Measurements from ENCODE around the gene TUBB1. TPM values are rescaled to one million over a fixed set of nuclear protein-coding genes. Genes with fewer than 3 reads are reported as not detected.
"Not testable (repeated sequence)": the region's sequence is repeated elsewhere in the genome, so short reads cannot be mapped to it uniquely, and the experiment has no call there.

The TUBB1 gene
- total RNA-seq, 1 experiment from 2014 or later: not detected

DNA sequence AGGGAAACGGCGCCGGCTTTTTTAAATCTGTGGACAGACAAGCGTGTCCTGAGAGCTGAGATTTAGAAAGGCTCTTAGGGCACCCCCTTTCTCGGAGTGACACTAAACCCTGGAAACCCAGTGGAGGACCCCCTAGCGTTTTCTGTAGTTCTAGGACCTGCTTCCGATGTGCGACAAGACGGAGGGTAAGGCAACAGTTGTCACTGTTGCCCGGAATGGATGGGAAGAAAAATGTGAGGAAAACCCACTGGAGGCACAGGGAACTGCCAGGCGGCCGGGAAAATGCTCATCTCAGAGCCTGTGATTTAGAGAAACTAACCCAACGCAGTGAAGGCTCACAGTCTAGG is 13.5 kb downstream of the TUBB1 start:
- H3K36me3 ChIP-seq (ENCODE audit: insufficient read depth, low read length): peaks cover 73% of the 10 kb centered on the region
- peaks cover 66% of the 10 kb centered on the region for H3K79me2 ChIP-seq (ENCODE audit: low read length)
- peak overlapping the region; percentile 96 for H3K4me2 ChIP-seq (ENCODE audit: low read depth, low read length, poor library complexity, severe bottlenecking)
- DNase-seq: no peak
- H2AFZ ChIP-seq (ENCODE audit: low read length): 0 out of 2 replicates have a peak overlapping the region, but pooled peaks have one; percentile 44
- no peaks in the 10 kb centered on the region for H3K9me2 ChIP-seq (replicated peaks; ENCODE audit: insufficient read depth, low read length)
- peak overlapping the region; percentile 69 for H3K4me3 ChIP-seq (ENCODE audit: low read length)
- H3K4me1 ChIP-seq (ENCODE audit: low read length): peaks cover 58% of the 10 kb centered on the region
- no peaks in the 10 kb centered on the region for H3K27me3 ChIP-seq (ENCODE audit: low read length)
- peak overlapping the region; percentile 80 for H3K9ac ChIP-seq (ENCODE audit: low read length)
- peaks cover 15% of the 10 kb centered on the region; the same call in 1 of the 2 replicates for H4K20me1 ChIP-seq (ENCODE audit: insufficient read depth, low read depth, low read length)
- H3K27ac ChIP-seq (ENCODE audit: low read length): peak overlapping the region; percentile 81
- no peaks in the 10 kb centered on the region for H3K9me3 ChIP-seq (ENCODE audit: low read length)

GRCh38 chr20:59033093-59033492 is 13.9 kb downstream of the TUBB1 start:
- DNase-seq: no peak
- Histone ChIP-seq H3K27ac (ENCODE audit: low read length) (peak overlapping the region; percentile 81), H3K9me2 (replicated peaks; ENCODE audit: insufficient read depth, low read length) (no peaks in the 10 kb centered on the region), H3K9me3 (ENCODE audit: low read length) (no peaks in the 10 kb centered on the region), H3K36me3 (ENCODE audit: insufficient read depth, low read length) (peaks cover 73% of the 10 kb centered on the region), H3K27me3 (ENCODE audit: low read length) (no peaks in the 10 kb centered on the region), H3K4me1 (ENCODE audit: low read length) (peaks cover 58% of the 10 kb centered on the region), H3K79me2 (ENCODE audit: low read length) (peaks cover 66% of the 10 kb centered on the region), H3K9ac (ENCODE audit: low read length) (peak overlapping the region; percentile 80), H4K20me1 (ENCODE audit: insufficient read depth, low read depth, low read length) (peaks cover 17% of the 10 kb centered on the region), H3K4me2 (ENCODE audit: low read depth, low read length, poor library complexity, severe bottlenecking) (peak overlapping the region; percentile 96), H2AFZ (ENCODE audit: low read length) (no peak overlapping the region), H3K4me3 (ENCODE audit: low read length) (peak overlapping the region; percentile 69)

- Histone ChIP-seq H3K27ac (ENCODE audit: low read length) (peak overlapping the region; percentile 81), H3K4me1 (ENCODE audit: low read length) (peaks cover 56% of the 10 kb centered on the region), H3K9me2 (replicated peaks; ENCODE audit: insufficient read depth, low read length) (no peaks in the 10 kb centered on the region), H4K20me1 (ENCODE audit: insufficient read depth, low read depth, low read length) (peaks cover 20% of the 10 kb centered on the region), H3K27me3 (ENCODE audit: low read length) (no peaks in the 10 kb centered on the region), H3K4me2 (ENCODE audit: low read depth, low read length, poor library complexity, severe bottlenecking) (peak overlapping the region; percentile 96), H3K9me3 (ENCODE audit: low read length) (no peaks in the 10 kb centered on the region), H3K4me3 (ENCODE audit: low read length) (peak overlapping the region; percentile 69; the same call in 1 of the 2 replicates), H3K36me3 (ENCODE audit: insufficient read depth, low read length) (peaks cover 73% of the 10 kb centered on the region), H3K9ac (ENCODE audit: low read length) (peak overlapping the region; percentile 80), H2AFZ (ENCODE audit: low read length) (no peak overlapping the region), H3K79me2 (ENCODE audit: low read length) (peaks cover 66% of the 10 kb centered on the region)
- DNase-seq: no peak
Measured at GRCh38 chr20:59033616-59034165, 14.5 kb downstream of the TUBB1 start.

DNA sequence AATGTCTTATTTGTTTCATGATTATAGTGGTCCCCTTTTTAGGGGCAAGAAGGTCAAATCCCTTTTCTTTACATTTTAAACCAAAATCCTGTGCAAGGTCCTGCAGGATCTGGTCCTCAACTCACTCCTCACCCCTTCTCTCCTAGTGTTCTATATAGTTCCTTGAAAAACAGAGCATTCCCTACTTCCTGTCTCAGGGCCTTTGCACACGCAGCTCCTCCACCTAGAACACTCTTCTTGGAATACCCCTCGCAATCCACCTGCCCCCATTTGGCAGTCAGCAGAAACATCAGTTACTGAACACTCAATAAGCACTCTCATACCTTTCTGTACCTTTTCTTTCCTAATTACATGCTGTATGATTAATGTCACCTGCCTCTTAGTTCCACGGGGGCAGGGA is 16.2 kb downstream of the TUBB1 start:
- Histone ChIP-seq H3K27ac (ENCODE audit: low read length) (no peak overlapping the region), H3K4me2 (ENCODE audit: low read depth, low read length, poor library complexity, severe bottlenecking) (no peak overlapping the region), H2AFZ (ENCODE audit: low read length) (no peak overlapping the region), H3K4me1 (ENCODE audit: low read length) (peaks cover 54% of the 10 kb centered on the region), H3K9me3 (ENCODE audit: low read length) (no peaks in the 10 kb centered on the region), H3K79me2 (ENCODE audit: low read length) (peaks cover 66% of the 10 kb centered on the region), H3K4me3 (ENCODE audit: low read length) (no peak overlapping the region), H3K36me3 (ENCODE audit: insufficient read depth, low read length) (peaks cover 64% of the 10 kb centered on the region), H3K27me3 (ENCODE audit: low read length) (no peaks in the 10 kb centered on the region), H3K9me2 (replicated peaks; ENCODE audit: insufficient read depth, low read length) (no peaks in the 10 kb centered on the region), H4K20me1 (ENCODE audit: insufficient read depth, low read depth, low read length) (peaks cover 31% of the 10 kb centered on the region), H3K9ac (ENCODE audit: low read length) (no peak overlapping the region)
- DNase-seq: no peak

DNA sequence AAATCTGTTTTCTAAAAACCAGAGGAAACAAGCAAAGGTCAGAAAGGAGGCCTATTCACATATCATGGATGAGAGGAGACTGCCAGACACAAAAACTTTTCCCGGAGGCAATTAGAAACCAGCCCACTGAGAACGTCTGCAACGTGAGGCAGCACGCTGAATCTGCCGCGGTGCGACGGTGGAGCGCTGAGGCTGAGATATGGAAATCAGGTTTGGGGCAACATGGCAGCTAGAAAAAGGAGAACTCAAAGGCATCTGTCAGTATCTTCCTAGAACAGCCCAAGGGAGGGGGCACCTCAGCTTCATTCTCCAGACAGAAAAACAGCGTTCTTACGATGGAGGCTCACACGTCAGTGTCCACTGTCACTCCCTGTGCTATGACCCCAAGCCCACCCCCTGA is 18.2 kb downstream of the TUBB1 start:
- Histone ChIP-seq H3K9me3 (ENCODE audit: low read length) (no peaks in the 10 kb centered on the region), H3K9me2 (replicated peaks; ENCODE audit: insufficient read depth, low read length) (no peaks in the 10 kb centered on the region), H4K20me1 (ENCODE audit: insufficient read depth, low read depth, low read length) (peaks cover 32% of the 10 kb centered on the region), H3K36me3 (ENCODE audit: insufficient read depth, low read length) (peaks cover 57% of the 10 kb centered on the region), H3K4me2 (ENCODE audit: low read depth, low read length, poor library complexity, severe bottlenecking) (no peak overlapping the region), H3K79me2 (ENCODE audit: low read length) (peaks cover 68% of the 10 kb centered on the region), H3K4me3 (ENCODE audit: low read length) (no peak overlapping the region), H3K27ac (ENCODE audit: low read length) (no peak overlapping the region), H3K9ac (ENCODE audit: low read length) (no peak overlapping the region), H3K4me1 (ENCODE audit: low read length) (peaks cover 56% of the 10 kb centered on the region), H3K27me3 (ENCODE audit: low read length) (no peaks in the 10 kb centered on the region), H2AFZ (ENCODE audit: low read length) (no peak overlapping the region)
- DNase-seq: no peak

DNA sequence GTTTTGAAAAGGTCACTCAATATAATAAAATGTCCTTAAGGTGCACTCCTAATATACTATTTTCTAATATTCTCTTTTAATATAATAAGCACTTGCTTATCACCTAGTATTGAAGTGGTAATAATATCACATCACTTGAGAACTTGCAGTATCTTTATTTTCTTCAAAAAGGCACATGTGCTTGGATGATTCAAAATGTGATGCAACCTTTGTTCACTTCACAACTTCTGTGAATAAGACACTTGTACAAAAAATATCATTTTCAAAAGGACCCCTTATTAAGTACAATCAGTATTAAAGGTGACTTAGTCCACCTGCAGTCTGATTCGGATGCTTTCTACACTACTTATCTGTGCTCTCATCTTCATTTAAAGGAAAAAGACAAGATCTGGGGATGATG is 20.0 kb downstream of the TUBB1 start:
- peaks cover 51% of the 10 kb centered on the region for H3K4me1 ChIP-seq (ENCODE audit: low read length)
- DNase-seq: no peak
- H2AFZ ChIP-seq (ENCODE audit: low read length): no peak overlapping the region
- H3K9me2 ChIP-seq (replicated peaks; ENCODE audit: insufficient read depth, low read length): no peaks in the 10 kb centered on the region
- no peak overlapping the region for H3K4me3 ChIP-seq (ENCODE audit: low read length)
- H3K27me3 ChIP-seq (ENCODE audit: low read length): no peaks in the 10 kb centered on the region
- no peaks in the 10 kb centered on the region for H3K9me3 ChIP-seq (ENCODE audit: low read length)
- H3K27ac ChIP-seq (ENCODE audit: low read length): peak overlapping the region; percentile 12; the same call in 1 of the 2 replicates
- H3K9ac ChIP-seq (ENCODE audit: low read length): no peak overlapping the region
- H4K20me1 ChIP-seq (ENCODE audit: insufficient read depth, low read depth, low read length): peaks cover 32% of the 10 kb centered on the region
- peaks cover 47% of the 10 kb centered on the region for H3K36me3 ChIP-seq (ENCODE audit: insufficient read depth, low read length)
- H3K79me2 ChIP-seq (ENCODE audit: low read length): peaks cover 64% of the 10 kb centered on the region
- H3K4me2 ChIP-seq (ENCODE audit: low read depth, low read length, poor library complexity, severe bottlenecking): peak overlapping the region; percentile 94

- H2AFZ ChIP-seq (ENCODE audit: low read length): no peak overlapping the region
- H3K9me2 ChIP-seq (replicated peaks; ENCODE audit: insufficient read depth, low read length): no peaks in the 10 kb centered on the region
- peak overlapping the region; percentile 94 for H3K4me2 ChIP-seq (ENCODE audit: low read depth, low read length, poor library complexity, severe bottlenecking)
- H3K9ac ChIP-seq (ENCODE audit: low read length): peak overlapping the region; percentile 96; the same call in 1 of the 2 replicates
- H3K4me3 ChIP-seq (ENCODE audit: low read length): peak overlapping the region; percentile 78
- H3K27me3 ChIP-seq (ENCODE audit: low read length): no peaks in the 10 kb centered on the region
- no peak overlapping the region for H3K27ac ChIP-seq (ENCODE audit: low read length)
- no peak for DNase-seq
- H3K9me3 ChIP-seq (ENCODE audit: low read length): no peaks in the 10 kb centered on the region
- peaks cover 32% of the 10 kb centered on the region for H4K20me1 ChIP-seq (ENCODE audit: insufficient read depth, low read depth, low read length)
- peaks cover 45% of the 10 kb centered on the region for H3K4me1 ChIP-seq (ENCODE audit: low read length)
- peaks cover 62% of the 10 kb centered on the region for H3K79me2 ChIP-seq (ENCODE audit: low read length)
- H3K36me3 ChIP-seq (ENCODE audit: insufficient read depth, low read length): peaks cover 36% of the 10 kb centered on the region
Measured at GRCh38 chr20:59040667-59041066, 21.4 kb downstream of the TUBB1 start.

DNA sequence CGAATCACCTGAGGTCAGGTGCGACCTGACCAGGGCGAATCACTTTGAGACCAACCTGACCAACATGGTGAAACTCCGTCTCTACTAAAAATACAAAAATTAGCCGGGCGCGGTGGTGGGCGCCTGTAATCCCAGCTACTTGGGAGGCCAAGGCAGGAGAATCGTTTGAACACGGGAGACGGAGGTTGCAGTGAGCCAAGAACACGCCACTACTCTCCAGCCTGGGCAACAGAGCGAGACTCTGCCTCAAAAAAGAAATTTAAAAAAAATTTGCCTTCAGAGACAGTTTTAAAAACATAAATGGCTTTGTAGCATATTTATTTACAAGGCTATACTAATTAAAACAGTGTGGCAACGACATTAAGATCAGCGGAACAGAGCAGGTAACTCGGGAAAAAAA is 22.3 kb downstream of the TUBB1 start:
- H3K4me1 ChIP-seq (ENCODE audit: low read length): peaks cover 44% of the 10 kb centered on the region
- not testable (repeated sequence) for H3K9me3 ChIP-seq (ENCODE audit: low read length); H2AFZ ChIP-seq (ENCODE audit: low read length); H3K9me2 ChIP-seq (replicated peaks; ENCODE audit: insufficient read depth, low read length); H3K27me3 ChIP-seq (ENCODE audit: low read length); DNase-seq
- peak overlapping the region; percentile 78 for H3K4me3 ChIP-seq (ENCODE audit: low read length)
- peaks cover 29% of the 10 kb centered on the region; the same call in 1 of the 2 replicates for H3K36me3 ChIP-seq (ENCODE audit: insufficient read depth, low read length)
- H3K4me2 ChIP-seq (ENCODE audit: low read depth, low read length, poor library complexity, severe bottlenecking): peak overlapping the region; percentile 94
- H3K27ac ChIP-seq (ENCODE audit: low read length): peak overlapping the region; percentile 71; the same call in 1 of the 2 replicates
- H3K9ac ChIP-seq (ENCODE audit: low read length): peak overlapping the region; percentile 96
- H4K20me1 ChIP-seq (ENCODE audit: insufficient read depth, low read depth, low read length): peaks cover 32% of the 10 kb centered on the region
- peaks cover 60% of the 10 kb centered on the region for H3K79me2 ChIP-seq (ENCODE audit: low read length)
